ENCODE measurements around the gene SMAD3.
"Not testable (repeated sequence)": the region's sequence is repeated elsewhere in the genome, so short reads cannot be mapped to it uniquely, and the experiment has no call there.

Gene SMAD3

GRCh38 chr15:67110958-67111864 is 45.8 kb downstream of the SMAD3 start:
- no peak for DNase-seq (ENCODE audit: low spot score)

- no peak for DNase-seq (ENCODE audit: low spot score)
These were observed 48.6 kb downstream of the SMAD3 start for GRCh38 chr15:67114046-67114445.

GRCh38 chr15:67114846-67115585 is 49.6 kb downstream of the SMAD3 start:
- no peak for DNase-seq (ENCODE audit: low spot score)

- no peak for DNase-seq (ENCODE audit: low spot score)
These were observed 50.2 kb downstream of the SMAD3 start for GRCh38 chr15:67115586-67115969.

GRCh38 chr15:67116742-67117141 is 51.3 kb downstream of the SMAD3 start:
- DNase-seq (ENCODE audit: low spot score), result no peak

- DNase-seq (ENCODE audit: low spot score), result no peak
These were observed 52.0 kb downstream of the SMAD3 start for GRCh38 chr15:67117370-67117769.

- DNase-seq (ENCODE audit: low spot score), result no peak
These were observed 53.4 kb downstream of the SMAD3 start for GRCh38 chr15:67118808-67119207.

- no peak for DNase-seq (ENCODE audit: low spot score)
These were observed 53.9 kb downstream of the SMAD3 start for GRCh38 chr15:67119238-67119846.

GRCh38 chr15:67120009-67120838 is 54.8 kb downstream of the SMAD3 start:
- no peak for DNase-seq (ENCODE audit: low spot score)

GRCh38 chr15:67120839-67121643 is 55.6 kb downstream of the SMAD3 start:
- DNase-seq (ENCODE audit: low spot score), result no peak

- no peak for DNase-seq (ENCODE audit: low spot score)
These were observed 56.5 kb downstream of the SMAD3 start for GRCh38 chr15:67121644-67122605.

GRCh38 chr15:67122816-67123215 is 57.4 kb downstream of the SMAD3 start:
- not testable (repeated sequence) for DNase-seq (ENCODE audit: low spot score)

- DNase-seq (ENCODE audit: low spot score), result not testable (repeated sequence)
These were observed 57.9 kb downstream of the SMAD3 start for GRCh38 chr15:67123291-67123690.

GRCh38 chr15:67124111-67124510 is 58.7 kb downstream of the SMAD3 start:
- no peak for DNase-seq (ENCODE audit: low spot score)

- no peak for DNase-seq (ENCODE audit: low spot score)
These were observed 59.6 kb downstream of the SMAD3 start for GRCh38 chr15:67124911-67125588.

GRCh38 chr15:67125589-67126502 is 60.4 kb downstream of the SMAD3 start:
- DNase-seq (ENCODE audit: low spot score), result peak; percentile 47

- no peak for DNase-seq (ENCODE audit: low spot score)
These were observed 61.3 kb downstream of the SMAD3 start for GRCh38 chr15:67126551-67127330.

Data from iPS-NIHi11 (cell line).